Measurements from ENCODE around the gene KCNH5.

GRCh38 chr14:62687818-62688217, 357.4 kb downstream of the KCNH5 start:
- TF ChIP-seq, protein P1, sequence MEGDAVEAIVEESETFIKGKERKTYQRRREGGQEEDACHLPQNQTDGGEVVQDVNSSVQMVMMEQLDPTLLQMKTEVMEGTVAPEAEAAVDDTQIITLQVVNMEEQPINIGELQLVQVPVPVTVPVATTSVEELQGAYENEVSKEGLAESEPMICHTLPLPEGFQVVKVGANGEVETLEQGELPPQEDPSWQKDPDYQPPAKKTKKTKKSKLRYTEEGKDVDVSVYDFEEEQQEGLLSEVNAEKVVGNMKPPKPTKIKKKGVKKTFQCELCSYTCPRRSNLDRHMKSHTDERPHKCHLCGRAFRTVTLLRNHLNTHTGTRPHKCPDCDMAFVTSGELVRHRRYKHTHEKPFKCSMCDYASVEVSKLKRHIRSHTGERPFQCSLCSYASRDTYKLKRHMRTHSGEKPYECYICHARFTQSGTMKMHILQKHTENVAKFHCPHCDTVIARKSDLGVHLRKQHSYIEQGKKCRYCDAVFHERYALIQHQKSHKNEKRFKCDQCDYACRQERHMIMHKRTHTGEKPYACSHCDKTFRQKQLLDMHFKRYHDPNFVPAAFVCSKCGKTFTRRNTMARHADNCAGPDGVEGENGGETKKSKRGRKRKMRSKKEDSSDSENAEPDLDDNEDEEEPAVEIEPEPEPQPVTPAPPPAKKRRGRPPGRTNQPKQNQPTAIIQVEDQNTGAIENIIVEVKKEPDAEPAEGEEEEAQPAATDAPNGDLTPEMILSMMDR (IDR thresholded peaks at IDR 0.05): no peak
- TF ChIP-seq POLR2AphosphoS5 (IDR thresholded peaks at IDR 0.05) (no peak), POLR2A (IDR thresholded peaks at IDR 0.05; ENCODE audit: low read depth) (no peak), EP300 (IDR thresholded peaks at IDR 0.05) (no peak)
